Activated T-cell treated with anti-CD3 and anti-CD28 coated beads, Interleukin-2, amount 50 U/mL, for 72 hours (primary cell): ENCODE results near the gene DBI. TPM values are rescaled to one million over a fixed set of nuclear protein-coding genes. Genes with fewer than 3 reads are reported as not detected.

ENCODE experiments used
- ATAC-seq, 2 donors: fragments of 150-1000 bp; cut with Tn5 transposase; replicated peaks in 1 of 2; 2 replicates each; pipeline ENCODE4 v1.10.0; 2021; ENCODE audit warnings: moderate library complexity in 2 of 2, mild to moderate bottlenecking in 1 of 2
- DNase-seq, 2 donors: peaks; one replicate each; pipeline ENCODE4 v3.0.0; 2021 to 2022; ENCODE audit warnings: mixed read lengths in 1 of 2
- H3K27ac Mint-ChIP-seq: one replicate; pipeline ENCODE4 v1.8.0; 2022; ENCODE audit warnings: mild to moderate bottlenecking, moderate library complexity, mixed read lengths
- H3K27me3 Mint-ChIP-seq: one replicate; pipeline ENCODE4 v1.8.0; 2022; ENCODE audit warnings: low read depth, mixed read lengths
- H3K36me3 Mint-ChIP-seq, 2 donors: one replicate each; pipeline ENCODE4 v1.8.0; 2022; ENCODE audit warnings: mixed read lengths in 2 of 2, mild to moderate bottlenecking in 1 of 2; ENCODE audit not compliant: insufficient read depth in 2 of 2
- H3K4me1 Mint-ChIP-seq: one replicate; pipeline ENCODE4 v1.8.0; 2022; ENCODE audit warnings: low read depth, mixed read lengths
- H3K4me3 Mint-ChIP-seq, 2 donors: one replicate each; pipeline ENCODE4 v1.8.0; 2022; ENCODE audit warnings: mild to moderate bottlenecking in 2 of 2, mixed read lengths in 2 of 2, moderate library complexity in 2 of 2
- H3K9me3 Mint-ChIP-seq, 2 donors: one replicate each; pipeline ENCODE4 v1.8.0; 2022; ENCODE audit warnings: mixed read lengths in 2 of 2
- total RNA-seq, 2 donors: library from RNA; stranded (reverse); gene quantifications; one replicate each; pipeline ENCODE4 v1.2.3, GENCODE V29; 2022

The DBI gene
- total RNA-seq, 2 donors from 2014 or later = 58.7 to 80.6 TPM

GRCh38 chr2:119416299-119416923 is 49.6 kb downstream of the DBI start:
- Mint-ChIP-seq H3K9me3 (no peaks in the 10 kb centered on the region), H3K4me1 (no peaks in the 10 kb centered on the region), H3K36me3 (no peaks in the 10 kb centered on the region), H3K4me3 (no peak overlapping the region), H3K27me3 (peaks cover under 1% of the 10 kb centered on the region), H3K27ac (no peak overlapping the region)
- ATAC-seq (no peak), DNase-seq (no peak)

GRCh38 chr2:119417908-119418307 is 51.1 kb downstream of the DBI start:
- peaks cover 5% of the 10 kb centered on the region for H3K27me3 Mint-ChIP-seq

GRCh38 chr2:119419065-119419464 is 52.3 kb downstream of the DBI start:
- H3K4me3 Mint-ChIP-seq = no peak overlapping the region
- peaks cover 2% of the 10 kb centered on the region in 2 donors for H3K9me3 Mint-ChIP-seq
- no peak overlapping the region for H3K27ac Mint-ChIP-seq
- DNase-seq (no peak), ATAC-seq (no peak)
- H3K4me1 Mint-ChIP-seq = no peaks in the 10 kb centered on the region
- peaks cover 10% of the 10 kb centered on the region for H3K27me3 Mint-ChIP-seq
- peaks cover 1 to 2% of the 10 kb centered on the region in 2 donors for H3K36me3 Mint-ChIP-seq

More at GRCh38 chr2:119417908-119418307, 51.1 kb downstream of the DBI start:
- H3K9me3 Mint-ChIP-seq = peaks cover 2% of the 10 kb centered on the region in 2 donors
- H3K27ac Mint-ChIP-seq = no peak overlapping the region
- peaks cover 1 to 2% of the 10 kb centered on the region in 2 donors for H3K36me3 Mint-ChIP-seq
- ATAC-seq (no peak), DNase-seq (no peak)
- no peak overlapping the region for H3K4me3 Mint-ChIP-seq
- no peaks in the 10 kb centered on the region for H3K4me1 Mint-ChIP-seq

- Mint-ChIP-seq H3K27ac (no peak overlapping the region), H3K4me1 (no peaks in the 10 kb centered on the region), H3K36me3 (peaks cover 1 to 2% of the 10 kb centered on the region in 2 donors), H3K9me3 (peaks cover 2% of the 10 kb centered on the region in 2 donors), H3K27me3 (peaks cover 12% of the 10 kb centered on the region), H3K4me3 (no peak overlapping the region)
- ATAC-seq (no peak), DNase-seq (no peak)
Measured at GRCh38 chr2:119419803-119420508, 53.2 kb downstream of the DBI start.

GRCh38 chr2:119421304-119421703 is 54.5 kb downstream of the DBI start:
- H3K27ac Mint-ChIP-seq = no peak overlapping the region
- ATAC-seq = no peak

GRCh38 chr2:119421741-119422140 is 55.0 kb downstream of the DBI start:
- Mint-ChIP-seq H3K4me3 (no peak overlapping the region), H3K9me3 (peaks cover 2% of the 10 kb centered on the region in 2 donors), H3K27me3 (peaks cover 26% of the 10 kb centered on the region), H3K36me3 (peaks cover 1 to 2% of the 10 kb centered on the region in 2 donors), H3K27ac (no peak overlapping the region), H3K4me1 (no peaks in the 10 kb centered on the region)
- DNase-seq (no peak), ATAC-seq (no peak)

More at GRCh38 chr2:119421304-119421703, 54.5 kb downstream of the DBI start:
- H3K9me3 Mint-ChIP-seq = peaks cover 2% of the 10 kb centered on the region in 2 donors
- H3K27me3 Mint-ChIP-seq = peaks cover 21% of the 10 kb centered on the region
- H3K36me3 Mint-ChIP-seq = peaks cover 1 to 2% of the 10 kb centered on the region in 2 donors
- H3K4me1 Mint-ChIP-seq = no peaks in the 10 kb centered on the region
- no peak overlapping the region for H3K4me3 Mint-ChIP-seq
- DNase-seq = no peak

Other genes starting within 250 kb of the DBI start
- not detected for gene C1QL2, start 208.2 kb upstream of the DBI start, total RNA-seq
- gene STEAP3, start 143.1 kb upstream of the DBI start, total RNA-seq = under 1 TPM in 1 of 2 donors, not detected in 1; 0.17 TPM
- gene C2orf76, start 143 bp upstream of the DBI start, total RNA-seq = 10 to 100 TPM; 13.1 to 15.3 TPM
- not detected for gene TMEM37, start 64.9 kb downstream of the DBI start, total RNA-seq
- not detected for gene SCTR, start 157.5 kb downstream of the DBI start, total RNA-seq
- not detected for gene CFAP221, start 177.5 kb downstream of the DBI start, total RNA-seq